Stimulated activated CD8-positive, alpha-beta memory T cell treated with anti-CD3 and anti-CD28 coated beads, Interleukin-12 subunit alpha, Interleukin-12 subunit beta, amount 100 ng/mL, for 24 hours (primary cell): ENCODE measurements around the gene RABGGTB.
"Not testable (repeated sequence)": the region's sequence is repeated elsewhere in the genome, so short reads cannot be mapped to it uniquely, and the experiment has no call there.

Source experiments
- DNase-seq: peaks from one replicate; pipeline ENCODE4 v3.0.0-alpha.2; 2020; ENCODE audit errors: extremely low read depth

Gene RABGGTB

DNA sequence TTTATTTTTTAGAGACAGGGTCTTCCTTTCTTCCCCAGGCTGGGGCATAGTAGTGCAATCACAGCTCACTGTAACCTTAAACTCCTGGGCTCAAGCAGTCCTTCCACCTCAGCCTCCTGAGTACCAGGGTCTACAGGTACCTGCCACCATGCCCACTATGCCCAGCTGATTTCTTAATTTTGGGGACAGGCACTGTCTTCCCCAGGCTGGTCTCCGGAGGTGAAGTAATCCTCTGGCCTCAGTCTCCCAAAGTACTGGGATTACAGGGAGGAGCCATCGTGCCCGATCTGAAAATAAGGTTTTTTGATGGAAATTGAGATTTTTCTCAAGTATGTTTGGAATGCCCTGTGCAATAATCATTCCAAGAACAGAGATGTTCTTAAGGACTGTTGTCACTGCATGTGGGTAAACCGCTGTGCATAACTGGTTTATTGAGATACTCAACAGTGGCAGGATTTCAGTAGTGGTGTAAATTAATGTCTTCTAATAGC lies 9.7 kb downstream of the RABGGTB start:
- no peak for DNase-seq

DNA sequence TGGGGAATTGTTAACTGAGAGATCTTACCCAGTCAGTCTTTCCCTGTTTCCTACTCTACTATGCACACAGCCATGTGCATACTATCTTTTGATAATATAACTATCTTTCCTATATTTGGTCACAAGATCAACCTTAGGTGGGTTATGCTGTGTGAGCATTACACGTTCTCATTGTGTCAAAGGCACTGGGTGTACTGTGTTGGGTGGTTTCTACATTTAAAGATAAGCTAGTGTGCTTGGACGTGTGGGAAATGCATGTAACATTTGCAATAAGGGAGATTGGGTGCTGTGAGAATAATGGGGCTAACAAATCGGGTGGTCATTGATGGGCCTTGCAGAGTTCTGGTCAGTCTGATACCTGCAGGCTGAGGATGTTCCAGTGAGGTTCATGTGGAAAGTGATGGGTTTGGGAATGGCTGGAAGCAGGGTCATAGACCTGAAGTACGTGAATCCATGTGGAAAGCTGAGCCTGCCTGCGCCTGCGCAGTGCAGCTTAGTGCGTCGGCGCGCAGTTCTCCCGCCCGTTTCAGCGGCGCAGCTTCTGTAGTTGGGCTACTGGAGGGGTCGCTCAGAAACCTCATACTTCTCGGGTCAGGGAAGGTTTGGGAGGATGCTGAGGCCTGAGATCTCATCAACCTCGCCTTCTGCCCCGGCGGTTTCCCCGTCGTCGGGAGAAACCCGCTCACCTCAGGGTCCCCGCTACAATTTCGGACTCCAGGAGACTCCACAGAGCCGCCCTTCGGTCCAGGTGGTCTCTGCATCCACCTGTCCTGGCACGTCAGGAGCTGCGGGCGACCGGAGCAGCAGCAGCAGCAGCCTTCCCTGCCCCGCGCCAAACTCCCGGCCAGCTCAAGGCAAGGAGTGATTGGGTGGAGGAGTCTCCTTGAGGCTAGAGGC lies 10.6 kb downstream of the RABGGTB start, which contains the start of gene MSH4:
Gene MSH4, plus strand, starts transcription at position 507 of the 897 bp plus-strand sequence. Its CDS starts 104 bp downstream, at position 611.
- DNase-seq = no peak

DNA sequence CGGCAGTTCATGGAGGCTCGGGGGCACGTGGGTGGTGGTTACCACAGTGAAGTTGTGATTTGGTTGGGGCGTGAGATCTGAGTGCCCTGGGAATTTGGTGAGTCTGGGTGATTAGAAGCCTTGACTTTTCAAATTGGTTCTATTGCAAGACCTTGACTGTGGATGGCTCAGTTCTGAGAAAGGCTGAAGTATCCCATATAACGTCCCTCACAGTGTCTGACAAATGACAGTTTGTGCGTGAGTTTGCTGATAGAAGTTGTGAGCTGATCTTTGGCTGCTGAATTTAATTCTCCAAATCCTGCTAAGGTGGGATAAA lies 11.2 kb downstream of the RABGGTB start:
- no peak for DNase-seq

DNA sequence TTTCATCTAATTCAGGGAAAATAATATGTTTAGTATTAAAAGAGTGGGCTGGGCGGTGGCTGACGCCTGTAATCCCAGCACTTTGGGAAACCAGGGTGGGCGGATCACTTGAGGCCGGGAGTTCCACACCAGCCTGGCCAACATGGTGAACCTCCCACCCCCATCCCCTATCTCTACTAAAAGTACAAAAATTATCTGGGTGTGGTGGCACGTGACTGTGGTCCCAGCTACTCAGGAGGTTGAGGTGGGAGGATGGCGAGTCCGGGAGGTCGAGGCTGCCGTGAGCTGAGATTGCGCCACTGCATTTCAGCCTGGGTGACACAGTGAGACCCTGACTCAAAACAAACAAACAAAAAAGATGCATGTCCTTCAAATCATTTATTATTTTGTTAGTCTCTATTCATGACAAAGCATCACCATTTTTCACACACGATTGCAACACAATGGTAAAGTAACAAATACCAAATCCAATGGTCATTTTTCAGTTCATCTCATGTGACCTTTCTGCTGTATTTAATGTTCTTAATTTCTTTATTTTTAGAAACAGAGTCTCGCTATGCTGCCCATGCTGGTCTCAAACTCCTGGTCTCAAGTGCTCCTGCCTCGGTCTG lies 11.7 kb downstream of the RABGGTB start:
- no peak for DNase-seq

DNA sequence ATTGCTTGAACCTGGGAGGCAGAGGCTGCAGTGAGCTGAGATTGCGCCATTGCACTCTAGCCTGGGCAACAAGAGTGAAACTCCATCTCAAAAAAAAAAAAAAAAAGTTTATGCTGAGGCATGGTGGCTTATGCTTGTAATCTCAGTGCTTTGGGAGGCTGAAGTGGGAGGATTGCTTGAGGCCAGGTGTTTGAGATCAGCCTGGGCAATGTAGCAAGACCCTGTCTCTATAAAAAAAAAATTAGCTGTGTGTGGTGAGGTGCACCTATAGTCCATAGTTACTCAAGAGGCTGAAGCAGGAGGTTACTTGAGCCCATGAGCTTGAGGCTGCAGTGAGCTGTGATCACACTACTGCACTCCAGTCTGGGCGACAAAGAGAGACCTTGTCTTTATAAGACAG lies 15.4 kb downstream of the RABGGTB start:
- DNase-seq = not testable (repeated sequence)

GRCh38 chr1:75808921-75809320 lies 22.9 kb downstream of the RABGGTB start:
- DNase-seq = no peak

DNA sequence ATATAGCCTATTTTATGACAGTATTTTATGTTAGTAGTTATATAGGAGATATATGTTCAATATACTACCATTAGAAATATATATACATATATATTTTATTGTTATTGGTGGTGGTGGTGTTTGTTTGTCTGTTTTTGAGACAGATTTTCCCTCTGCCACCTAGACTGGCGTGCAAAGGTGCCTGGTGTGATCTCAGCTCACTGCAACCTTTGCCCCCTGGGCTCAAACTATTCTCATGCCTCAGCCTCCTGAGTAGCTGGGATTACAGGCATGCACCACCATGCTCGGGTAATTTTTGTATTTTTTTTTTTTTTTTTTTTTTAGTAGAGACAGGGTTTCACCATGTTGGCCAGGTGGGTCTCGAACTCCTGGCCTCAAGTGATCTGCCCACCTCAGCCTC lies 24.1 kb downstream of the RABGGTB start:
- not testable (repeated sequence) for DNase-seq

DNA sequence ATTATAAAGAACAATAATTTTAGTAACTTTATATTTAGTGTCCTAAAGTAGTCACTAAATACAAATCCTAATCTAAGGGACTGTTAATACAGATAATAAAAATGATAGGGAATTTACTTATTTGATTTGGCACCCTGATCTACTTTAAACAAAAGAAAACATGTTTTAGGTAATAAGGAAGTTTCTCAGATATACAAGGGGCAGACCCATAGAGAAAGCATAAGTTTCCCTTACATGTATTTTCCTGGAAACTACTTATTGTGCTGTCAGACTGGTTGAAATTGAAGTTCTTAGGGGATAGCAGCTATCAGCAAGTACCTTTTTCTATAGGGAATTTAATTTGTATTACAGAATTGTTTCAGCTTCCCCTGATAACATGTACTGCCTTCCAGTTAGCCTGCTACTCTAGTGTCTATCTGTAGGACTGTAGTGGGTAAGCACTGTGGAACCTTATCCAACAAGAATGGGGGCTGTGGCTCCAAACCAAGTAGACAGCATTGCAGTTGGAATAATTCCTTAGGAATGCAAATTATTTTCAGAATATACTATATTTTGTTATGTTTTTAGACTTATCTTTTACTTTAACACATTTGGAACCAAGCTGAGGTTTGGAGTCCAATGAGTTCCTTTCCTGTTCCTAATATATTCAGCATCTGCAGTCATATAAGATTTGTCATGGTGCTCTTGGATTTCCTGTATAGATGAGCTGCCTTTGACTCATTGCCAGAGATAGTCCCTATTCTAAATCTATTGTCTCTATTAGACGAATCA lies 25.3 kb downstream of the RABGGTB start:
- no peak for DNase-seq

DNA sequence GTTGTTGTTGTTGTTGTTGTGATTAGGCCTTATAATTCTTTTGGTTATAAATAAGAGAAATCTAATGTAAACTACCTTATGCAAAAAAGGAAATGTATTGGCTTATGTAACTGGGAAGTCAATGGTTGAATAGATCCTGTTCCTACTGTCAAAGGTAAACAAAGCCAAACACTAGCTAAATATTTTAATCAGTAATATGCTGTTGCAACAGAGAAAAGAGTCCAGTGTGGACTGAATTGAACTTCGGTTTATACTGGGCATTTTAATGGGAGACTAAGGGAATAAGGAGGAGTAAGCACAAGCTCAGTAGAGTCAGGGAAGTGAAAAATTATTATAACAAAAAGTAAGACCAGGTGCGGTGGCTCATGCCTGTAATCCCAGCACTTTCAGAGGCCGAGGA lies 26.0 kb downstream of the RABGGTB start:
- no peak for DNase-seq

GRCh38 chr1:75823596-75823995 lies 37.5 kb downstream of the RABGGTB start:
- DNase-seq = not testable (repeated sequence)

DNA sequence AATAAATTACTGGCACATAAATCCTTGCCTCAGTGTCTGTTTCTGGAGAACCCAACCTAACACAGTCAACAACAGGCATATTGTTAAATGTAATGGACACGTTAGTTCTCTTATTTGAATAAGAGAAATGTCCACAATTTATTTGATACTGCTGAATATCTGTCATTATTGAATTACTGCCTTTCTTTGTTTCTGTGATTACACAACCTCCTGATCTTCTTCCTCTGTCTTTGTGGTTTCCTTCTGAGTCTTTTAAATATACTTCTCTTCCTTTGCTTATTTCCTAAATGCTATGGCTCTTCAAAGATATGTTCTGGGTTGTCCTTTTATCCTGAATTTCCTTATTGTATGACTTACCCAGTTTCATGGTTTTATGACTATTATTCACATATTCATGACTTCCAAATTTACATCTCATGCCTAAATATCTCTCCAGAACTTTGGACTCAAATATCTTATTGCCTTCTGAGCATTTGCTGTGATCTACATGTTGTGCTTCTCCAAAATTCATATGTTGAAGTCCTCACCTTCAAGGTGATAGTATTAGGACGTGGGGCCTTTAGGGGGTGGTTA lies 50.6 kb downstream of the RABGGTB start:
- no peak for DNase-seq

DNA sequence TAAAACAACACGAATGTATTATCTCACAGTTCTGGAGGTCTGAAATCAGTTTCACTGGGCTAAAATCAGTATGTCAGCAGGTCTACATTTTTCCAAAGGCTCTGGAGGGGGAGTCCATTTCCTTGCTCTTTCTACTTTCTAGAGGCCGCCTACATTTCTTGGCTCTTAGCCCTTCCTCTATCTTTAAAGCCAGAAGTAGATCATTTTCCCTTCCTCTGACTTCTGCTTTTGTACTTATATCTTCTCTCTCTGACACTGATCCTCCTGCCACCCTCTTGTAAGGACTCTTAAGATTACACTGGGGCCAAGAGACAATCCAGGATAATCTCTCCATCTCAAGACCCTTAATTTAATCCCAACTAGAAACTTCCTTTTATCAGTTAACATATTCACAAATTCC lies 52.0 kb downstream of the RABGGTB start:
- DNase-seq = no peak

- no peak for DNase-seq
Observed at GRCh38 chr1:75841421-75841820, 55.4 kb downstream of the RABGGTB start.
